ENCODE measurements around the gene SCN7A.
A peak's percentile ranks its signal among the peaks of the same experiment; 100 is the strongest.

Gene SCN7A

GRCh38 chr2:166404831-166405568 is 89.0 kb downstream of the SCN7A start:
- no peak for DNase-seq

GRCh38 chr2:166394245-166394644 is 99.8 kb downstream of the SCN7A start:
- no peak for DNase-seq

GRCh38 chr2:166393008-166393407 is 101.0 kb downstream of the SCN7A start:
- DNase-seq: no peak

- DNase-seq: no peak
Measured at GRCh38 chr2:166388481-166389070, 105.5 kb downstream of the SCN7A start.

- DNase-seq: no peak
Measured at GRCh38 chr2:166385313-166385712, 108.7 kb downstream of the SCN7A start.

- no peak for DNase-seq
Measured at GRCh38 chr2:166384774-166385173, 109.3 kb downstream of the SCN7A start.

GRCh38 chr2:166382448-166382847 is 111.6 kb downstream of the SCN7A start:
- DNase-seq: no peak

GRCh38 chr2:166380615-166381014 is 113.4 kb downstream of the SCN7A start:
- no peak for DNase-seq

GRCh38 chr2:166376873-166377272 is 117.2 kb downstream of the SCN7A start:
- DNase-seq: no peak

- no peak for DNase-seq
Measured at GRCh38 chr2:166376488-166376828, 117.6 kb downstream of the SCN7A start.

GRCh38 chr2:166375736-166376487 is 118.1 kb downstream of the SCN7A start, which contains the start of gene SCN9A:
TSS of gene SCN9A (minus strand) at chr2:166375944. CDS start at chr2:166311756, 64,188 bp downstream.
- peak; percentile 80 for DNase-seq

- no peak for DNase-seq
Measured at GRCh38 chr2:166375195-166375735, 118.8 kb downstream of the SCN7A start.

GRCh38 chr2:166373951-166374350 is 120.1 kb downstream of the SCN7A start:
- no peak for DNase-seq

- no peak for DNase-seq
Measured at GRCh38 chr2:166373539-166373938, 120.5 kb downstream of the SCN7A start.

GRCh38 chr2:166373105-166373504 is 120.9 kb downstream of the SCN7A start:
- no peak for DNase-seq

- no peak for DNase-seq
Measured at GRCh38 chr2:166372046-166372445, 122.0 kb downstream of the SCN7A start.

GRCh38 chr2:166365803-166366420 is 128.1 kb downstream of the SCN7A start:
- DNase-seq: no peak

GRCh38 chr2:166365239-166365638 is 128.8 kb downstream of the SCN7A start:
- DNase-seq: no peak

- DNase-seq: no peak
Measured at GRCh38 chr2:166364476-166365161, 129.4 kb downstream of the SCN7A start.

GRCh38 chr2:166361351-166362153 is 132.5 kb downstream of the SCN7A start:
- DNase-seq: no peak

- DNase-seq: no peak
Measured at GRCh38 chr2:166360906-166361305, 133.1 kb downstream of the SCN7A start.
